GM18907 (cell line): ENCODE data around the gene ARHGAP12.
"Not testable (repeated sequence)": the region's sequence is repeated elsewhere in the genome, so short reads cannot be mapped to it uniquely, and the experiment has no call there.

Experiments
- ATAC-seq: cut with Tn5 transposase; IDR thresholded peaks from one replicate; pipeline ENCODE4 v1.9.1; 2021; ENCODE audit warnings: mild to moderate bottlenecking, moderate library complexity; ENCODE audit not compliant: unreplicated experiment

The ARHGAP12 gene

GRCh38 chr10:31927565-31927883 lies 1.1 kb downstream of the ARHGAP12 start:
- ATAC-seq: peak; percentile 7

DNA sequence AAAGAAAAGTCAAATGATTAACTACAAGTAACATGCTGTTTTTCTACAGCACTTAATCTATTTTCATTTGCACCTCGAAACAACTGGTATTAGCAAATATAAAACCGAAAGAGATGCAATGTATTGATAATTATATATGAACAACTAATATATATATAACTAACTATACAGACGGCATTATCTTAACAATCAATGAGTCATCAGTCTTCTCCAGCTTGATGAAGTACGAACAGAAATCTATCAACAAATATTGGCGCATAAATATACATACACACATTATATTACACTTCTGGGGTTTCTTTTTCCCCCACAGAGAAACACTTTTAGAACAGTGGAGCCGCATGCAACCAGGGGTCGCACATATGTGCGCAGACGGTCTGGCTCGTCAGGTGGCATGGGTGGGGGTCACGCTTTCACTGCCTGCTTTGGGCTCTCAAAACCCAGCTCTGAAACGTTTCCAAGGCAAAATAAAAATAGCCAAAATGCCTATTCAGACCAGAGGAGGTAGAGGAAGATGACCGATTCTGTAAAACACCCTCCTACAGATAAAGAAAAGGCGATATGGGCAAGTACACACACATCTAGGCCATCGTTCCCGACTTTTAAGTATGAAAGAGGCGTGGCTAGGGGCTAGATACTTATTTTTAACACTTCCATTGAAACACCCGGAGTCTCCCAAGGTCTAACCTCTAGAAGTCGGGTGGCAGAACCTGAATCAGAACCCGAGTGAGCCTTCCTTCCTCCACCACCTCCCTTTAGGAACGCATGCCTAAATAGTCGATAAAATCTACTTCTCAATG lies 1.7 kb downstream of the ARHGAP12 start:
- ATAC-seq: no peak

- ATAC-seq: no peak
These were observed 2.5 kb downstream of the ARHGAP12 start for GRCh38 chr10:31926160-31926559.

- no peak for ATAC-seq
These were observed 3.8 kb downstream of the ARHGAP12 start for GRCh38 chr10:31924833-31925232.

DNA sequence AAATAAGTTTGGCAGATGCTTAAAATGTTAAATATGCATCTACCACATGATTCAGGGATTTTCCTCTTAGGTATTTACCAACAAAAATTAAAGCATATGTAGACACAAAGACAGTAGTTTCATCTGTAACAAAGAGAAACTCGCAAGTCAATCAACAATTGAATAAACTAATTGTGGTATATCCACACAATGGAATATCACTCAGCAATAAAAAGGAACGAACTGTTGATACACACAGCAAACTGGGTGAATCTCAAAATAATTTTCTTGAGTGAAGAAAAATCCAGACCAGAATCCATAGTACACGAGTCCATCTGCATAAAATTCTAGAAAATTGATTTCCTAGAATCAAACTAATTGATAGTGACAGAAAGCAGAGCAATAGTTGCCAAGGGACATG lies 5.2 kb downstream of the ARHGAP12 start:
- ATAC-seq: no peak

DNA sequence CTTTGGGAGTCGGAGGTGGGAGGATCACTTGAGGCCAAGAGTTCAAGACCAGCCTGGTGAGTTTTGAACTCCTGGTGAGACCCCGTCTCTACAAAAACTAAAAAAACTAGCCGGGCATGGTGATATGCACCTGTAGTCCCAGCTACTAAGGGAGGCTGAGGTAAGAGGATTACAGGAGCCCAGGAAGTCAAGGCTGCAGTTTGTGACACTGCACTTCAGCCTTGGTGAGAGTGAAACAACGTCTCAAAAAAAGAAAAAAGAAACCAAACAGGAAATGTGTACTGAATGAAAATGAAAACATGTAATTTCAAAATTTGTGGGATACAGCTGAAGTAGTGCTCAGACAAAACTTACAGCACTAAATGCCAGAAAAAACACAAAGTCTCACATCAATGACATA lies 7.6 kb downstream of the ARHGAP12 start:
- ATAC-seq: peak; percentile 67

GRCh38 chr10:31920538-31920937 lies 8.1 kb downstream of the ARHGAP12 start:
- peak; percentile 47 for ATAC-seq

DNA sequence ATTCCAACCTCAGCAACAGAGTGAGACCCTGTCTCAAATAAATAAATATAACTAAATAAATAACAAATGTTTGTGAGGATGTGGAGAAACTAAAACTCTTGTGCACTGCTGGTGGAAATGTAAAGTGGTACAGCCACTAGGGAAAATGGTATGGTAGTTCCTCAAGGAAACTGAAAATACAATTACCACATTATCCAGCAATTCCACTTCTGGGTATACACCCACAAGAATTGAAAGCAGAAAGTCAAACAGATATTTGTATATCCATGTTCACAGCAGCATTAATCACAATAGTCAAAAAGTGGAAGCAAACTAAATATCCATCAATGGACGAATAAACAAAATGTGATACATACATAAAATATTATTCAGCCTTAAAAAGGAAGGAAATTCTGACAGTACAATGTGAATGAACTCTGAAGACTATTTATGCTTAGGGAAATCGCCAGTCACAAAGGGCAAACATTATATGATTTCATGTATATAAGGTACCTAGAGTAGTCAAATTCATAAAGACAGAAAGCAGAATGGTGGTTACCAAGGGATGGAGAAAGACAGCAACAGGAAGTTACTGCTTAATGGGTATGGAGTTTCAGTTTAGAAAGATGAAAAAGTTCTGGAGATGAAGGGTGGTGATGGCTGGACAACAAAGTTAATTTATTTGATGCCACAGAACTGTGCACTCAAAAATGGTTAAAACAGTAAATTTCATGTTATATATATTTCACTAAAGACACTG lies 9.8 kb downstream of the ARHGAP12 start:
- no peak for ATAC-seq

GRCh38 chr10:31914370-31914769 lies 14.3 kb downstream of the ARHGAP12 start:
- ATAC-seq: no peak

DNA sequence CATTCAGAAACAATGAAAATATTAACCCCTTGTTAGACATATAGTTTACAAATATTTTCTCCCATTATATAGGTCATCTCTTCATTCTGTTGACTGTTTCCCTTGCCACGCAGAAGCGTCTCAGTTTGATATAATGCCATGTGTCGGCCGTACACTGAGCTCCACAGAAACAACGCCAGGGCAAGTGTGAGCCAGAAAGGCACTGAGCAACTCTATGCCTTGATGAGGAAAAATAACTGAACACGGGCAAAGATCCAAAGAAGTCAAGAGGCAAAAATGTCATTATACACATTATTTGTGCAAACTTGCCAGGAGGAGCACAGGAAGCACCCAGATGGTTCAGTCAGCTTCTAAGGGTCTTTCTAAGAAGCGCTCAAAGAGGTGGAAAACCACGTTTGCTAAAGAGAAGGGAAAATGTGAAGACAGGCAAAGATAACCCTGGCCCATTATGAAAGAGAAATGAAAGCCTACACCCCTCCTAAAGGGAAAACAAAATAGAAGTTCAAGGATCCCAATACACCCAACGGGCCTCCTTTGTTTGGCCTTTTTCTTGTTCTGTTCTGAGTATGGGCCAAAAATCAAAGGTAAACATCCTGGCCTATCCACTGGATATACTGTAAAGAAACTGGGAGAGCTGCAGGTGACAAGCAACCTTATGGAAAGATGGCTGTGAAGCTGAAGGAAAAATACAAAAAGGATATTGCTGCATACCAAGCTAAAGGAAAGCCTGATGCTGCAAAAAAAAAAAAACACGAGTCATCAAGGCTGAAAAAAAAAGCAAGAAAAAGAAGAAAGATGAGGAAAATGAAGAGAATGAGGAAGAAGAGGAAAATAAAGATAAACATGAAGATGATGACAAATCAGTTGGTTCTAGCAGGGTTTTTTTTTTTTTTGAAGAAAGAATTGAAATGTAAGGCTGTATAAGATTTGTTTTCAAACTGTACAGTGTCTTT lies 15.5 kb downstream of the ARHGAP12 start:
- ATAC-seq: no peak

- ATAC-seq: no peak
These were observed 16.3 kb downstream of the ARHGAP12 start for GRCh38 chr10:31912289-31912688.

DNA sequence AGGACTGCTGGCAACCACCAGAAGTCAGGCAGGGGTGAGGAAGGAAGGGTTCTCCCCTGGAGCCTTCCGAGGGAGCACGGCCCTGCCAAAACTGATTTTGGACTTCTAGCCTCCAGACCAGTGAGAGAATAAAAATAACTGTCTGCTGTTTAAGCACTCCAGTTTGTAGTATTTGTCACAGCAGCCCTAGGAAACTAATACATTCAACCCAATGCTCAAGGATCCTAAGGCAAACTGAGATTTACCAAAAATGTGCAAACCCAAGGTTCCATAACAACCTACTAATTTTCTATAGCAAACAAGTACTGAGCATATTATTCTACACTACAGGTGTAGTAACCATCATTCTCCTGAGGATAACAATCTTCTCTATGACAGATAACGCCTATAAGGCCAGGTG lies 18.6 kb downstream of the ARHGAP12 start:
- ATAC-seq: no peak

DNA sequence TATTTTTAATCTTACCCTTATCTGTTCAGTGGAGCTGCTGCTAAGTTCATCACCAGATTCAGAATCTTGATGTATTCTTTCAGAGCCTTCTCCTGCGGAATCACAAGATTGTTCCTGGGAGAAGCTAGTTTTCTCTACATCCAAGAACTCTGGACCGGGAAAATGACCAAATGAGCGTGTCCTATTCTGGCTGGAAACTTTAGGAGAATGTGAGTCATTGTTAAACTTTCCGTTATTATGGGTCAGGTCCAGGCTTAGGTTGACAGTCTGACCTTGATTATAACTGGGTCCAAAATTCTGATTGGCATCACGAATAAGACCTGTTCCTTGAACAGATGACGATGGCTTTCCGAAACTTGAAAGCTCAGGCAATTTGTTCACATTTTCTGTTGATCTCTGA lies 20.5 kb downstream of the ARHGAP12 start:
- ATAC-seq: no peak

- ATAC-seq: no peak
These were observed 22.6 kb downstream of the ARHGAP12 start for GRCh38 chr10:31906039-31906438.

DNA sequence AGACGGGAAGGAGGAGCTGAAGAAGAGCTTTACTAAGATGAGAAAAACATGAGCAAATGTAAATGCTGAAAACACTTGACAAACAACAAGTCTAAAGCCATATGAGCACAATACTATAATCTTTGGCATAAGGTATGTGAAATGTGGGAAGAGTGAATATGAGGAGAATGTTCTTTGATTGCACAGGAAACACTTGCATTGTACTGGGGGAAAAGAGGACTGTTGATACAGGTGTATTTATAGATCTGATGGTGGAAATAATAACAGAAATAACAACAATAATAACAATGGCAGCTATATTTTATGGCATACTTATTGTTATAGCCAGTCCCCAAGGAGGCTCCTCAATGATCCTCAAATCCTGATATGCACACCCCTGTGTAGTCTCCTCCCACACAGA lies 23.0 kb downstream of the ARHGAP12 start:
- no peak for ATAC-seq

- no peak for ATAC-seq
These were observed 26.0 kb downstream of the ARHGAP12 start for GRCh38 chr10:31902625-31903024.

DNA sequence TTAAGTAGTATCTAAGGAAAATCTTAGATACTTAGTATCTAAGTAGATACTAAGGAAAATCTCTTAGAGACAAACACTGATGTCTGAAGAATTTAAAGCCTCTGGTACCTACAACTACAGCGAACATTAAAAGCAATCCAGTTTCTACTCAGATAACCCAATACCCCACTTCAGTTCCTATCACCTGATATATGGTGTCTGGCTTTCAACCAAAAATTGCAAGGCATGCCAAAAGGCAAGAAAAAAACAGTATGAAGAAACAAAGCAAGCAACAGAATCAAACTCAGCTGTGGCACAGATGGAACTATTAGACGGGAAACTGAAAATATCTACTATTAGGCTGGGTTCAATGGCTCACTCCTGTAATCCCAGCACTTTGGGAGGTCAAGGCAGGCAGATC lies 31.1 kb downstream of the ARHGAP12 start:
- ATAC-seq: no peak

GRCh38 chr10:31896968-31897384 lies 31.7 kb downstream of the ARHGAP12 start:
- no peak for ATAC-seq

- not testable (repeated sequence) for ATAC-seq
These were observed 32.9 kb downstream of the ARHGAP12 start for GRCh38 chr10:31895722-31896121.

- no peak for ATAC-seq
These were observed 40.2 kb downstream of the ARHGAP12 start for GRCh38 chr10:31888442-31888841.

DNA sequence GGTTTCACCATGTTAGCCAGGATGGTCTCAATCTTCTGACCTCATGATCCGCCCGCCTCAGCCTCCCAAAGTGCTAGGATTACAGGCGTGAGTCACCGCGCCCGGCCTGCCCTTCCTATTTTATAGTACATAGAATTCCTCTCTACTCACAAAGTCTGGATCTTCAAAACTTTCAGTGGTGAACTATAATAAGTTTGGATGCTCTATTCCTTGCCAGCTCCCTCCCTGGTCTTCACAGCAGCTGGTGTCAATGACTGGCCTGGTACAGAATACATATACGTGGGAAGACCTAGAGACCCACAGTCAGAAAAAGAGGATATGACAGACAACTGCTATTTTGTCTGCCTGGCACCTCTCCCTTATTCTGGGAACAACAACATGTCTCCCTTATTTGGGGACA lies 40.8 kb downstream of the ARHGAP12 start:
- ATAC-seq: no peak
